Fibroblast of skin of right biceps (primary cell): ENCODE data around the gene ABCC6.
"Not testable (repeated sequence)": the region's sequence is repeated elsewhere in the genome, so short reads cannot be mapped to it uniquely, and the experiment has no call there.

Source experiments
- DNase-seq: peaks from one replicate; pipeline ENCODE4 v3.0.0-alpha.2; 2013

ABCC6 gene

DNA sequence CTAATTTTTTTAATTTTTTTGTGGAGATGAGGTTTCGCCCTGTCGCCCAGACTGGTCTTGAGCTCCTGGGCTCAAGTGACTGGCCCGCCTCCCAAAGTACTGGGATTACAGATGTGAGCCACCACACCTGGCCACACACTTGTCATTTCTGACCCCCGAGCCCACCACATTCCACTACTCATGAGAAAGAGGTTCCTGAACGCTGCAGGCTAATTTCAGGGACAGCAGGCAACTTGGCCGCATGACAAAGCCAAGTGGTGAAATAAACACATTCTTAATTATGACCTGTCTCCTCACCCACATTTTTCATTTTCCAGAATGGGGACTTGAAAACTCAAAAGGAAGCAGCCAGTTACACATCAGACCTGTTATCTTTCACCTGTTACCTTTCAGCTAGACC is 114.5 kb downstream of the ABCC6 start:
- DNase-seq: no peak

- DNase-seq: no peak
Observed at GRCh38 chr16:16107839-16108238, 115.5 kb downstream of the ABCC6 start.

DNA sequence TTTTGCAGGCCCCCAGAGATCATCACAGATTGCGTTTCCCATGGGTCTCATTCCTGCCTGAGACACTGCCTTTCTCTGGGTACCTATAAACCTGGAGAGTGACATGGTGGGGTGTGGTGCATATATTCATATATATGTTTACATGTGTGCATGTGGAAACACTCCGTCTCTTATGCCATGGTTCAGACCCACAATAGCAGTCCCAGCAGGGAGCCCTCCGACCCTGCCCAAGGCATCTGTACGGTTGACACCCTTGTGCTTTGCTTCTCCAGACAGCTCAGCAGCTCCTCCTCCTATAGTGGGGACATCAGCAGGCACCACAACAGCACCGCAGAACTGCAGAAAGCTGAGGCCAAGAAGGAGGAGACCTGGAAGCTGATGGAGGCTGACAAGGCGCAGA is 116.8 kb downstream of the ABCC6 start:
- DNase-seq: no peak

- DNase-seq: no peak
Observed at GRCh38 chr16:16105646-16106045, 117.6 kb downstream of the ABCC6 start.

DNA sequence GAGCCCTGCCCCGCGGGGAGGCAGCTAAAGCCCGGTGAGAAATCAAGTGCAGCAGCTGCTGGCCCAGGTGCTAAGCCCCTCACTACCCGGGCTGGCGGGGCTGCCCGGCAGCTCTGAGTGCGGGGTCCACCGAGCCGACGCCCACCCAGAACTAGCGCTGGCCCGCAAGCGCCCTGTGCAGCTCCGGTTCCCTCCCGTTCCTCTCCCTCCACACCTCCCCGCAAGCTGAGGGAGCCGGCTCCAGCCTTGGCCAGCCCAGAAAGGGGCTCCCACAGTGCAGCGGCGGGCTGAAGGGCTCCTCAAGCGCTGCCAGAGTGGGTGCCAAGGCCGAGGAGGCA is 118.5 kb downstream of the ABCC6 start:
- DNase-seq: not testable (repeated sequence)

DNA sequence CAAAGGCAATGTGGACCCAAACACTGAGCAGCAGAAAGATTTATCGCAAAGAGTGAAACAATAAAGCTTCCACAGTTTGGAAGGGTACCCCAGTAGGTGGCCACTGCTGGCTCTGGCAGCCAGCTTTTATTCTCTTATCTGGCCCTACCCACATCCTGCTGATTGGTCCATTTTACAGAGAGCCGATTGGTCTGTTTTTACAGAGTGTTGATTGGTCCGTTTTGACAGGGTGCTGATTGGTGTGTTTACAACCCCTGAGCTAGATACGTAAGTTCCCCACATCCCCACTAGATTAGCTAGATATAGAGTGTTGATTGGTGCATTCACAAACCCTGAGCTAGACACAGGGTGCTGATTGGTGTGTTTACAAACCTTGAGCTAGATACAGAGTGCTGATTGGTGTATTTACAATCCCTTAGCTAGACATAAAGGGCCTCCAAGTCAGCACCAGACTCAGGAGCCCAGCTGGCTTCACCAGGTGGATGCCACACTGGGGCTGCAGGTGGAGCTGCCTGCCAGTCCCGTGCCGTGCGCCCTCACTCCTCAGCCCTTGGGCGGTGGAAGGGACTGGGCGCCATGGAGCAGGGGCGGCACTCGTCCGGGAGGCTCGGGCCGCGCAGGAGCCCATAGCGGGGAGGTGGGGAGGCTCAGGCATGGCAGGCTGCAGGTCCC is 119.0 kb downstream of the ABCC6 start:
- DNase-seq: not testable (repeated sequence)

- DNase-seq: no peak
Observed at GRCh38 chr16:16102738-16103137, 120.6 kb downstream of the ABCC6 start.

DNA sequence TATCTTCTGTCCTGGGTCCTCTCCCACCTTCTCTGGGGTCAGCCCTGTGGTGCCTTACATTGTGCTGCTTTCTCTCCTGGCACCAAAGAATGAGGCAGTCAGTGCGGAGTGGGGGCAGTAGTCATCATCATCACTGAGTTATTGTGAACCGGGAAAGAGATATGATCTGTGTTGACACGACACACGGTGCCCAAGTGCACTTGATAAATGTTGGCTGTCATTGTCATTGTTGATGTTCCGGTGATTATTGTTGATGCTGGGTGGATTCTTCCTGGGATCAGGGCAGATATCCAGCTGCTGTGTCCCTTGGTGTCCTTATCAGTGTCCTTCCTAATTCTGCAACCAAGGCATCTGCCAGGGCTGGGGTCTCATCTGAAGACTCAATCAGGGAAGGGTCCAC is 121.7 kb downstream of the ABCC6 start:
- no peak for DNase-seq

- no peak for DNase-seq
Observed at GRCh38 chr16:16100631-16101030, 122.7 kb downstream of the ABCC6 start.

- no peak for DNase-seq
Observed at GRCh38 chr16:16099320-16099719, 124.0 kb downstream of the ABCC6 start.
